GM12891 (cell line): Measurements from ENCODE around the gene CNTF.

ENCODE experiments used
- PAX5 ChIP-seq: IDR thresholded peaks from 2 replicates; pipeline ENCODE4 v1.6.1; 2011; ENCODE audit warnings: low read length, moderate library complexity, mild to moderate bottlenecking; ENCODE audit not compliant: insufficient read depth, severe bottlenecking
- POLR2A ChIP-seq: IDR thresholded peaks from 2 replicates; pipeline ENCODE4 v1.6.1; 2011; ENCODE audit warnings: low read depth, low read length, control low read depth
- POLR2AphosphoS5 ChIP-seq: IDR thresholded peaks from 2 replicates; pipeline ENCODE4 v1.6.1; 2011; ENCODE audit warnings: low read depth, low read length, control low read depth
- POU2F2 ChIP-seq: IDR thresholded peaks from 2 replicates; pipeline ENCODE4 v1.6.1; 2011; ENCODE audit warnings: low read depth, mild to moderate bottlenecking, control low read depth, low read length, moderate library complexity
- SPI1 ChIP-seq: IDR thresholded peaks from 2 replicates; pipeline ENCODE4 v1.6.1; 2011; ENCODE audit warnings: low read depth, low read length, control low read depth
- TAF1 ChIP-seq: IDR thresholded peaks from 2 replicates; pipeline ENCODE4 v1.6.1; 2011; ENCODE audit warnings: low read depth, low read length, control low read depth

GRCh38 chr11:58654079-58654907 is 31.8 kb downstream of the CNTF start:
- TF ChIP-seq POLR2A (no peak), TAF1 (no peak), POLR2AphosphoS5 (no peak), SPI1 (no peak), PAX5 (no peak), POU2F2 (no peak)
